Kidney epithelial cell (primary cell): ENCODE results near the gene SLC9A3. TPM values are rescaled to one million over a fixed set of nuclear protein-coding genes. Genes with fewer than 3 reads are reported as not detected.

Source experiments
- DNase-seq: peaks from one replicate; pipeline ENCODE4 v3.0.0-alpha.2; 2010; ENCODE audit warnings: low read depth
- H3K27me3 ChIP-seq: 2 replicates; pipeline ENCODE4 v1.6.0; 2011; ENCODE audit warnings: low read length; ENCODE audit not compliant: control insufficient read depth, insufficient read depth
- H3K36me3 ChIP-seq: 2 replicates; pipeline ENCODE4 v1.5.1; 2011; ENCODE audit warnings: low read length; ENCODE audit not compliant: control insufficient read depth, insufficient read depth
- H3K4me3 ChIP-seq: 2 replicates; pipeline ENCODE4 v1.5.1; 2011; ENCODE audit warnings: low read depth, mild to moderate bottlenecking, control low read depth, low read length
- total RNA-seq: library from RNA; depleted of rRNA; stranded (reverse); fragments of >200 nt; gene quantifications from 2 replicates; pipeline ENCODE4 v1.2.3, GENCODE V29; 2015
- TF ChIP-seq, protein P1 (sequence below): IDR thresholded peaks from 2 replicates; pipeline ENCODE4 v1.5.1; 2011; ENCODE audit warnings: mild to moderate bottlenecking, moderate library complexity, low read length, control low read depth, inconsistent platforms; ENCODE audit not compliant: insufficient read depth, poor library complexity, severe bottlenecking

SLC9A3 gene
- total RNA-seq, 1 donor from 2014 or later = 3.6 TPM

GRCh38 chr5:468401-468800, 55.8 kb downstream of the SLC9A3 start:
- no peaks in the 10 kb centered on the region for H3K27me3 ChIP-seq
- DNase-seq = no peak
- peaks cover 1% of the 10 kb centered on the region for H3K36me3 ChIP-seq
- TF ChIP-seq, protein P1, sequence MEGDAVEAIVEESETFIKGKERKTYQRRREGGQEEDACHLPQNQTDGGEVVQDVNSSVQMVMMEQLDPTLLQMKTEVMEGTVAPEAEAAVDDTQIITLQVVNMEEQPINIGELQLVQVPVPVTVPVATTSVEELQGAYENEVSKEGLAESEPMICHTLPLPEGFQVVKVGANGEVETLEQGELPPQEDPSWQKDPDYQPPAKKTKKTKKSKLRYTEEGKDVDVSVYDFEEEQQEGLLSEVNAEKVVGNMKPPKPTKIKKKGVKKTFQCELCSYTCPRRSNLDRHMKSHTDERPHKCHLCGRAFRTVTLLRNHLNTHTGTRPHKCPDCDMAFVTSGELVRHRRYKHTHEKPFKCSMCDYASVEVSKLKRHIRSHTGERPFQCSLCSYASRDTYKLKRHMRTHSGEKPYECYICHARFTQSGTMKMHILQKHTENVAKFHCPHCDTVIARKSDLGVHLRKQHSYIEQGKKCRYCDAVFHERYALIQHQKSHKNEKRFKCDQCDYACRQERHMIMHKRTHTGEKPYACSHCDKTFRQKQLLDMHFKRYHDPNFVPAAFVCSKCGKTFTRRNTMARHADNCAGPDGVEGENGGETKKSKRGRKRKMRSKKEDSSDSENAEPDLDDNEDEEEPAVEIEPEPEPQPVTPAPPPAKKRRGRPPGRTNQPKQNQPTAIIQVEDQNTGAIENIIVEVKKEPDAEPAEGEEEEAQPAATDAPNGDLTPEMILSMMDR = no peak
- no peak overlapping the region for H3K4me3 ChIP-seq

- no peaks in the 10 kb centered on the region for H3K27me3 ChIP-seq
- H3K4me3 ChIP-seq = no peak overlapping the region
- TF ChIP-seq, protein P1 = no peak
- peaks cover 1% of the 10 kb centered on the region for H3K36me3 ChIP-seq
- DNase-seq = no peak
Measured at GRCh38 chr5:466661-467310, 57.5 kb downstream of the SLC9A3 start.

- TF ChIP-seq, protein P1 = no peak
- H3K36me3 ChIP-seq = peaks cover 1% of the 10 kb centered on the region
- DNase-seq = no peak
- no peaks in the 10 kb centered on the region for H3K27me3 ChIP-seq
- no peak overlapping the region for H3K4me3 ChIP-seq
Measured at GRCh38 chr5:465591-466403, 58.5 kb downstream of the SLC9A3 start.

- H3K36me3 ChIP-seq = no peaks in the 10 kb centered on the region
- TF ChIP-seq, protein P1 = no peak
- H3K27me3 ChIP-seq = no peaks in the 10 kb centered on the region
- H3K4me3 ChIP-seq = no peak overlapping the region
- DNase-seq = no peak
Measured at GRCh38 chr5:464843-465590, 59.2 kb downstream of the SLC9A3 start.

GRCh38 chr5:464446-464842, 59.8 kb downstream of the SLC9A3 start:
- Histone ChIP-seq H3K27me3 (no peaks in the 10 kb centered on the region), H3K36me3 (no peaks in the 10 kb centered on the region), H3K4me3 (no peak overlapping the region)
- no peak for DNase-seq
- TF ChIP-seq, protein P1 = no peak
